Caco-2 (cell line): Measurements from ENCODE around the gene BMP6. TPM values are rescaled to one million over a fixed set of nuclear protein-coding genes. Genes with fewer than 3 reads are reported as not detected.

Source experiments
- BruUV-seq: library from RNA; stranded (reverse); fragments of 400-500 nt; replicated peaks from 2 replicates; lab custom pipeline; 2021; lab: Mats Ljungman, UMichigan
- CTCF ChIA-PET: fragments of 300-600 bp; sonication (Branson Sonifier 250); formaldehyde crosslinking; loops from one replicate; lab custom pipeline; 2022; ENCODE audit warnings: antibody characterized with exemption; lab: Charles Lee
- POLR2A ChIA-PET: fragments of 300-600 bp; sonication (Branson Sonifier 250); formaldehyde crosslinking; loops from one replicate; lab custom pipeline; 2022; ENCODE audit warnings: antibody characterized with exemption; lab: Charles Lee
- DNase-seq, 2 experiments: peaks; one replicate each; pipeline versions ENCODE4 v3.0.0 to v3.0.0-alpha.2; 2020 to 2022
- H3K27me3 ChIP-seq: replicated peaks from 2 replicates; pipeline ENCODE4 v1.6.0; 2011; ENCODE audit warnings: low read length; ENCODE audit not compliant: control insufficient read depth, insufficient read depth
- H3K36me3 ChIP-seq: 2 replicates; pipeline ENCODE4 v1.5.1; 2011; ENCODE audit warnings: low read length; ENCODE audit not compliant: control insufficient read depth, insufficient read depth
- H3K4me1 ChIP-seq: fragments of 250-450 bp; sonication (Bioruptor Pico); 2 replicates; pipeline ENCODE4 v1.5.1; 2020; ENCODE audit warnings: mild to moderate bottlenecking
- H3K4me3 ChIP-seq: 2 replicates; pipeline ENCODE4 v1.5.1; 2011; ENCODE audit warnings: low read depth, mild to moderate bottlenecking, control low read depth, low read length
- H3K9me3 ChIP-seq: fragments of 250-450 bp; sonication (Bioruptor Pico); 2 replicates; pipeline ENCODE4 v1.5.1; 2020; ENCODE audit warnings: mild to moderate bottlenecking, moderate library complexity
- H3K27ac Mint-ChIP-seq: one replicate; pipeline ENCODE4 v1.8.0; 2022; ENCODE audit warnings: mixed read lengths; ENCODE audit not compliant: unreplicated experiment
- H3K27me3 Mint-ChIP-seq: one replicate; pipeline ENCODE4 v1.8.0; 2022; ENCODE audit warnings: mixed read lengths; ENCODE audit not compliant: insufficient read depth, unreplicated experiment
- H3K36me3 Mint-ChIP-seq: one replicate; pipeline ENCODE4 v1.8.0; 2022; ENCODE audit warnings: mild to moderate bottlenecking, mixed read lengths; ENCODE audit not compliant: insufficient read depth, unreplicated experiment
- H3K4me1 Mint-ChIP-seq: one replicate; pipeline ENCODE4 v1.8.0; 2022; ENCODE audit warnings: low read depth, mixed read lengths; ENCODE audit not compliant: unreplicated experiment
- H3K4me3 Mint-ChIP-seq: one replicate; pipeline ENCODE4 v1.8.0; 2022; ENCODE audit warnings: mild to moderate bottlenecking, moderate library complexity, mixed read lengths; ENCODE audit not compliant: unreplicated experiment
- H3K9me3 Mint-ChIP-seq: one replicate; pipeline ENCODE4 v1.8.0; 2022; ENCODE audit warnings: mixed read lengths; ENCODE audit not compliant: unreplicated experiment
- intact Hi-C: fragments of 100-400 bp; cut with micrococcal nuclease; formaldehyde crosslinking; loops from one replicate; pipeline ENCODE4 v1.10.0; 2022; ENCODE audit not compliant: unreplicated experiment
- total RNA-seq: library from RNA; stranded (reverse); gene quantifications from 2 replicates; pipeline ENCODE4 v1.2.3, GENCODE V29; 2022
- TF ChIP-seq, protein P1 (sequence below), 2 experiments: fragments of 200-600 bp in 1 of 2; IDR thresholded peaks; 1 replicate in 1 of 2; 2 replicates in 1 of 2; pipeline versions ENCODE4 v1.5.1 to v1.8.0; 2011 to 2022; ENCODE audit warnings: antibody characterized with exemption in 1 of 2, control low read depth in 1 of 2, inconsistent platforms in 1 of 2, low read depth in 1 of 2, low read length in 1 of 2, mild to moderate bottlenecking in 1 of 2, moderate library complexity in 1 of 2; ENCODE audit not compliant: insufficient read depth in 1 of 2, severe bottlenecking in 1 of 2, unreplicated experiment in 1 of 2

The BMP6 gene
- total RNA-seq, 1 experiment from 2014 or later: 0.61 TPM

DNA sequence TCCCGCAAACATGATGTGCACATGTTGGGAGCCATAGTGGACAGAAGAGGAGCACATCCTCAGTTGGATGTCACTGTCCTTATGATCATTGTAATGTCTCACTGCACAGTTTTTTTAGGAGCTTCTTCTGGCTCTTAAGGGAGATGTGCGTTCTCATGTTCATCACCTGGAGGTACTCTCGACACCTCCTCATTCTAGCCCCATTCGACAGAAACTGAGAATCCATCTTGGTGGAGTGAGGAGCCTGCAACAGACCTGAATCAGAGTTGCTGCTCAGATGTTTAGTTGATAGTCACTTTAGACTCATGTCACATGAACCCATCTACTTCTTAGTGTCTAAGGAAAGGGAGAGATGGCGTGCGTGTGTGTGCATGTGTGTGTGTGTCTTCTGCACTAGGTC lies 2.3 kb upstream of the BMP6 start:
- no peaks in the 10 kb centered on the region for H3K36me3 ChIP-seq
- TF ChIP-seq, protein P1, sequence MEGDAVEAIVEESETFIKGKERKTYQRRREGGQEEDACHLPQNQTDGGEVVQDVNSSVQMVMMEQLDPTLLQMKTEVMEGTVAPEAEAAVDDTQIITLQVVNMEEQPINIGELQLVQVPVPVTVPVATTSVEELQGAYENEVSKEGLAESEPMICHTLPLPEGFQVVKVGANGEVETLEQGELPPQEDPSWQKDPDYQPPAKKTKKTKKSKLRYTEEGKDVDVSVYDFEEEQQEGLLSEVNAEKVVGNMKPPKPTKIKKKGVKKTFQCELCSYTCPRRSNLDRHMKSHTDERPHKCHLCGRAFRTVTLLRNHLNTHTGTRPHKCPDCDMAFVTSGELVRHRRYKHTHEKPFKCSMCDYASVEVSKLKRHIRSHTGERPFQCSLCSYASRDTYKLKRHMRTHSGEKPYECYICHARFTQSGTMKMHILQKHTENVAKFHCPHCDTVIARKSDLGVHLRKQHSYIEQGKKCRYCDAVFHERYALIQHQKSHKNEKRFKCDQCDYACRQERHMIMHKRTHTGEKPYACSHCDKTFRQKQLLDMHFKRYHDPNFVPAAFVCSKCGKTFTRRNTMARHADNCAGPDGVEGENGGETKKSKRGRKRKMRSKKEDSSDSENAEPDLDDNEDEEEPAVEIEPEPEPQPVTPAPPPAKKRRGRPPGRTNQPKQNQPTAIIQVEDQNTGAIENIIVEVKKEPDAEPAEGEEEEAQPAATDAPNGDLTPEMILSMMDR (IDR thresholded peaks at IDR 0.05; ENCODE audit: insufficient read depth in 1 of 2, low read depth in 1 of 2, low read length in 1 of 2, severe bottlenecking in 1 of 2, unreplicated experiment in 1 of 2): no peak
- no peak overlapping the region for H3K27ac Mint-ChIP-seq
- H3K4me1 ChIP-seq: peaks cover 13% of the 10 kb centered on the region; the same call in 1 of the 2 replicates
- intact Hi-C loops: loop anchor here (1.0 to 10.0 kb wide), 2 partner anchors 191 to 269 kb away; partner anchors contain the start of gene TXNDC5
- POLR2A ChIA-PET: no interaction called here
- peaks cover 4% of the 10 kb centered on the region for H3K27me3 ChIP-seq
- no peak overlapping the region for H3K4me3 ChIP-seq
- CTCF ChIA-PET: interaction anchor here (0.8 to 1.3 kb wide), 5 partner anchors 191 to 340 kb away, joined by 3 to 8 read pairs (median 6); partner anchors contain the start of gene BLOC1S5
- H3K27me3 Mint-ChIP-seq: peaks cover 21% of the 10 kb centered on the region
- no TSS peak for BruUV-seq
- H3K9me3 Mint-ChIP-seq: no peaks in the 10 kb centered on the region
- peaks cover 5% of the 10 kb centered on the region for H3K36me3 Mint-ChIP-seq
- H3K4me3 Mint-ChIP-seq: no peak overlapping the region
- no peaks in the 10 kb centered on the region for H3K9me3 ChIP-seq
- H3K4me1 Mint-ChIP-seq: no peaks in the 10 kb centered on the region
- DNase-seq: no peak

DNA sequence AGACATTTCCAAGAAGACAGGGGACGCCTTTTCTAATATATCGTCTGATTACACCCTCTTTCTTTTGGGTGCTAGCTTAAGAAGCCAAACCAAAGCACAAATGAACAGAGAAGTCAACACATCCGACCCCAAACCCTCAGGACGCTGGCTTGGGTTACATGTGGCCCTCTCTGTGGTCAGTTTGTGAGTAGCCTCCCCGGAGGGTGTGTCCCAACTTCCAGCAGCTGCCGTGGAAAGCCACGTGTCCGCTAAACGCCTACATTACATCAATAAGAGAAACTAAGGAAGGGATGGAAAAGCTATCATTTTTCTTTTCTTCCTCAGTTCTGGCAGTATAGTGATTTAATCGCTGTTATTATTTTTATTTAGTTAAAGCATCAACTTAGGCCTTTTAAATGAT lies 487 bp upstream of the BMP6 start:
- no peak for DNase-seq
- no peak overlapping the region; the same call in 1 of the 2 replicates for H3K4me3 ChIP-seq
- peaks cover 6% of the 10 kb centered on the region for H3K27me3 ChIP-seq
- no peak overlapping the region for H3K27ac Mint-ChIP-seq
- H3K4me1 Mint-ChIP-seq: no peaks in the 10 kb centered on the region
- peaks cover 4% of the 10 kb centered on the region for H3K36me3 Mint-ChIP-seq
- no peaks in the 10 kb centered on the region for H3K36me3 ChIP-seq
- intact Hi-C loops: loop anchor here (2.0 to 10.0 kb wide), 2 partner anchors 85 to 189 kb away; partner anchors contain the start of gene TXNDC5
- peak overlapping the region; percentile 77 for H3K4me3 Mint-ChIP-seq
- POLR2A ChIA-PET: no interaction called here
- no TSS peak for BruUV-seq
- CTCF ChIA-PET: interaction anchor here (0.6 to 0.7 kb wide), 2 partner anchors 80 to 377 kb away, joined by 4 read pairs; partner anchors contain the start of gene EEF1E1
- peaks cover 27% of the 10 kb centered on the region for H3K27me3 Mint-ChIP-seq
- no peaks in the 10 kb centered on the region for H3K9me3 Mint-ChIP-seq
- peaks cover 15% of the 10 kb centered on the region; the same call in 1 of the 2 replicates for H3K4me1 ChIP-seq
- H3K9me3 ChIP-seq: no peaks in the 10 kb centered on the region
- TF ChIP-seq, protein P1 (IDR thresholded peaks at IDR 0.05; ENCODE audit: insufficient read depth in 1 of 2, low read depth in 1 of 2, low read length in 1 of 2, severe bottlenecking in 1 of 2, unreplicated experiment in 1 of 2): no peak

DNA sequence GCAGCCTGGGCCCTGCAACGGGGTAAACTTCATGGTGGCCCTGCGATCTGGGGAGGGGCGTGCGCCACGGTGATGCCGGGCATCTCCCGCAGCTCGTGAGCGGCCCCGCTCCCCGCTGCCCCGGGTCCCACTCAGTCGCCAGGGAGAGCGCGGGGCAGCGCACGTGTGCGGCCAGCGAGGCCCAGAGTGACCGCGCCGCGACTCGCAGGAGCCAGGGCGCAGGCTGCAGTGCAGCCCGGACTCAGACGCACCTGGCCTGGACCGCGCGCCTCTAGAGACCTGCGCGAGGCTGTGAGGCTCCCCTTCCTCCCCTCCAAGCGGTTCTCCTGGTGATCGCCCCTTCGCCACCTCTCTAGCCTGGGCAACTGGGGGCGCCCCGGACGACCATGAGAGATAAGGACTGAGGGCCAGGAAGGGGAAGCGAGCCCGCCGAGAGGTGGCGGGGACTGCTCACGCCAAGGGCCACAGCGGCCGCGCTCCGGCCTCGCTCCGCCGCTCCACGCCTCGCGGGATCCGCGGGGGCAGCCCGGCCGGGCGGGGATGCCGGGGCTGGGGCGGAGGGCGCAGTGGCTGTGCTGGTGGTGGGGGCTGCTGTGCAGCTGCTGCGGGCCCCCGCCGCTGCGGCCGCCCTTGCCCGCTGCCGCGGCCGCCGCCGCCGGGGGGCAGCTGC lies 652 bp downstream of the BMP6 start:
- CTCF ChIA-PET: interaction anchor here (0.6 kb wide), 1 partner anchor 98 kb away, joined by 4 read pairs; no protein-coding TSS in a partner anchor
- Histone ChIP-seq H3K36me3 (no peaks in the 10 kb centered on the region), H3K27me3 (peaks cover 6% of the 10 kb centered on the region), H3K4me1 (peaks cover 15% of the 10 kb centered on the region; the same call in 1 of the 2 replicates), H3K4me3 (peak overlapping the region; percentile 42), H3K9me3 (no peaks in the 10 kb centered on the region)
- intact Hi-C loops: loop anchor here (10.0 kb wide), 1 partner anchor 188 kb away; the partner anchor contains the start of gene TXNDC5
- TF ChIP-seq, protein P1 (IDR thresholded peaks at IDR 0.05; ENCODE audit: insufficient read depth in 1 of 2, low read depth in 1 of 2, low read length in 1 of 2, severe bottlenecking in 1 of 2, unreplicated experiment in 1 of 2): no peak
- no peak overlapping the region for H3K27ac Mint-ChIP-seq
- peak in 1 of 2 experiments; percentile 33 for DNase-seq
- peaks cover 27% of the 10 kb centered on the region for H3K27me3 Mint-ChIP-seq
- peak overlapping the region; percentile 77 for H3K4me3 Mint-ChIP-seq
- no TSS peak for BruUV-seq
- H3K9me3 Mint-ChIP-seq: no peaks in the 10 kb centered on the region
- H3K4me1 Mint-ChIP-seq: no peaks in the 10 kb centered on the region
- POLR2A ChIA-PET: no interaction called here
- no peaks in the 10 kb centered on the region for H3K36me3 Mint-ChIP-seq
